Right lobe of liver (tissue), 4 donors: ENCODE data around the gene PDE1C.

Experiments used
- CTCF ChIP-seq, 4 donors: fragments of 200-600 bp in 3 of 4; fragments of 450-650 bp in 1 of 4; IDR thresholded peaks; one replicate each; pipeline versions ENCODE4 v1.5.1 to v1.8.0; 2016 to 2022; ENCODE audit warnings: antibody characterized with exemption in 4 of 4, mild to moderate bottlenecking in 2 of 4
- POLR2A ChIP-seq: fragments of 450-650 bp; IDR thresholded peaks from one replicate; pipeline ENCODE4 v1.6.1; 2017; ENCODE audit warnings: antibody characterized with exemption, mild to moderate bottlenecking
- donor health status: DM: no; HTN: no; CAD: no.
- donor health status: DM: no; HTN: no; CAD: no.
- donor health status: DM: no; HTN: yes; CAD: no.

DNA sequence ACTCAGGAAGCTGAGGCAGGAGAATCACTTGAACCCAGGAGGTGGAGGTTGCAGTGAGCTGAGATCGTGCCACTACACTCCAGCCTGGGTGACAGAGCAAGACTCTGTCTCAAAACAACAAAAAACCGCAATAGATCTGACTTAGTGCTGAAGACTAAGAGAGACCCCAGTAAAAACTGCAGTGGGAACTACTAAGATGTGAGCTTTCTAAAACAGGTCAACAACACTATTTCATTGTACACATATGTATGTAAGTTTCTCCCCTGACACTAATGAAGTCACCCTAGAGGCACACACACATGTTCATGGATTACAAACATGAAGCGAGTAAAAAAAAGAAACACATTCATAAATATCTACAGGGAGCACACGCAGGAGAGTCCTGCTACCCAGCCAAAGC lies 68.3 kb downstream of the PDE1C start:
- TF ChIP-seq POLR2A (no peak), CTCF (IDR thresholded peaks at IDR 0.05) (no peak)
